ENCODE measurements around the gene TREML4. TPM values are rescaled to one million over a fixed set of nuclear protein-coding genes. Genes with fewer than 3 reads are reported as not detected.

Gene TREML4
- total RNA-seq, 3 donors from 2014 or later (not counting 1 experiment from before 2014, with no cell fraction given): 0.21 to 2.1 (median 0.32) TPM

DNA sequence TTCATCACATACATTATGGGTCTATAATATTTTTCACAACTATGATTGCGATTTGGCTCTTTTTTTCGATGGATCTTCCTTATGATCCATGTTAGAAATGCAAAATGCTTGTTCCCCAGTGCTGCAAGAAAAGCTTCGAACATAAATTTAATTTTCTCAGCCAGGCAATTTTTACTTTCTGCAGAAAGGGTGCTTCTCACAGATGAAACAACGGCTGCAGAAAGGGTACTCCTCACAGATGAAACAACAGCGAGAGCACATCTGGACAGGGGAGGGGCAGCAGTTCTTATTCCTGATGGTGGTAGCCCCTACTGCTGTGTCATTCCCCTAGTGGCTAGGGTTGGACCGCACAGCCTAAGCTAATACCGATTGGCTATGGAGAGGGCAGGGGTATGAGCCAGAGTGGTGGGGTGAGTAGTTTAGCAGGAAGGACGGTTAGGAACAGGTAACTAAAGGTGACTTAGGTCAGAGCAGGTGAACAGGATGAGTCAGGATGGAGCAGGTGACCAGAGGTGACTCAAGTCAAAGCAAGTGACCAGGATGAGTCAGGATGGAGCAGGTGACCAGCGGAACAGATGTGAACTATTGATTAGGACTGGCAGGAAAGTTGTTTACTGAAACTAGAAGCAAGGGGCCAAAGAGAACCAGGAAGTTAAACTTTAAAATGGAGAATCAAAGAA is 13.4 kb upstream of the TREML4 start:
- Histone ChIP-seq H3K27ac (ENCODE audit: low read length) (no peak overlapping the region), H3K9me3 (ENCODE audit: control insufficient read depth, insufficient read depth, low read length) (peaks cover 8% of the 10 kb centered on the region), H3K4me1 (ENCODE audit: control insufficient read depth, insufficient read depth, low read length) (peaks cover 4% of the 10 kb centered on the region), H3K4me3 (ENCODE audit: low read length) (no peak overlapping the region), H3K27me3 (ENCODE audit: control insufficient read depth, insufficient read depth, low read length) (peaks cover 3% of the 10 kb centered on the region), H3K36me3 (ENCODE audit: control insufficient read depth, insufficient read depth, low read length) (no peaks in the 10 kb centered on the region)
- Mint-ChIP-seq H3K4me3 (no peak overlapping the region), H3K36me3 (peaks cover 11% of the 10 kb centered on the region), H3K9me3 (peaks cover 7 to 11% of the 10 kb centered on the region in 2 donors), H3K27me3 (ENCODE audit: low read depth in 2 of 2) (peaks cover 6 to 10% of the 10 kb centered on the region in 2 donors), H3K27ac (no peak overlapping the region), H3K4me1 (no peaks in the 10 kb centered on the region)
- intact Hi-C loops (cut with micrococcal nuclease): no loop called here
- ATAC-seq (no peak), DNase-seq (no peak)
- WGBS (ENCODE audit: insufficient coverage): 95% methylated on average over 9 of the region's 9 CpGs
- TF ChIP-seq CTCF (IDR thresholded peaks at IDR 0.05): no peak

DNA sequence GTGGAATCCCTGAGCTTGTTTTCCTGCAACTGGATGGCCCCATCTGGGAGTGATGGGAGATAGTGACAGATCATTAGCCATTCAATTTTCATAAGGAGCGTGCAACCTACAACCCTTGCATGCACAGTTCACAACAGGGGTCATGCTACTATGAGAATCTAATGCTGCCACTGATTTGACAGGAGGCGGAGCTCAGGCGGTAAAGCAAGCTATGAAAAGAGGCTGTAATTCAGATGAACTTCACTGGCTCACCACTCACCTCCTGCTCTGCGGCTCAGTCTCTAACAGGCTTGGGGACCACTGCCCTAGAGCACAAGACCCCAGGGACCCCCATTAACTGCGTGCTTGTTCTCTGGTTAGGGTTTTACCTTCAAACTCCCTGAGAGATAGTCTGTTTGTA is 12.4 kb upstream of the TREML4 start:
- whole genome bisulfite sequencing (ENCODE audit: insufficient coverage): 94% methylated on average over 5 of the region's 5 CpGs
- intact Hi-C loops (cut with micrococcal nuclease): no loop called here
- Histone ChIP-seq H3K27me3 (ENCODE audit: control insufficient read depth, insufficient read depth, low read length) (peaks cover 3% of the 10 kb centered on the region), H3K9me3 (ENCODE audit: control insufficient read depth, insufficient read depth, low read length) (peaks cover 8% of the 10 kb centered on the region), H3K4me1 (ENCODE audit: control insufficient read depth, insufficient read depth, low read length) (no peaks in the 10 kb centered on the region), H3K36me3 (ENCODE audit: control insufficient read depth, insufficient read depth, low read length) (no peaks in the 10 kb centered on the region), H3K4me3 (ENCODE audit: low read length) (no peak overlapping the region), H3K27ac (ENCODE audit: low read length) (no peak overlapping the region)
- Mint-ChIP-seq H3K36me3 (peaks cover 11% of the 10 kb centered on the region), H3K4me3 (no peak overlapping the region), H3K27me3 (ENCODE audit: low read depth in 2 of 2) (peaks cover 6 to 10% of the 10 kb centered on the region in 2 donors), H3K4me1 (no peaks in the 10 kb centered on the region), H3K27ac (no peak overlapping the region), H3K9me3 (peaks cover 7 to 11% of the 10 kb centered on the region in 2 donors)
- ATAC-seq (no peak), DNase-seq (no peak)
- TF ChIP-seq CTCF (IDR thresholded peaks at IDR 0.05): no peak

- no peak for ATAC-seq
- Mint-ChIP-seq H3K27me3 (ENCODE audit: low read depth in 2 of 2) (peaks cover 3 to 10% of the 10 kb centered on the region in 2 donors), H3K9me3 (peaks cover 7 to 11% of the 10 kb centered on the region in 2 donors), H3K36me3 (peaks cover 11% of the 10 kb centered on the region), H3K4me1 (peaks cover 0 to under 1% of the 10 kb centered on the region in 2 donors), H3K4me3 (no peak overlapping the region), H3K27ac (no peak overlapping the region)
- H3K36me3 ChIP-seq (ENCODE audit: control insufficient read depth, insufficient read depth, low read length): no peaks in the 10 kb centered on the region
- H3K9me3 ChIP-seq (ENCODE audit: control insufficient read depth, insufficient read depth, low read length): peaks cover 8% of the 10 kb centered on the region
- no peak for DNase-seq
- no peak overlapping the region for H3K4me3 ChIP-seq (ENCODE audit: low read length)
- peaks cover 3% of the 10 kb centered on the region for H3K27me3 ChIP-seq (ENCODE audit: control insufficient read depth, insufficient read depth, low read length)
- WGBS (ENCODE audit: insufficient coverage): 86% methylated on average over 5 of the region's 5 CpGs
- no peak for TF ChIP-seq CTCF (IDR thresholded peaks at IDR 0.05)
- intact Hi-C loops (cut with micrococcal nuclease): no loop called here
- no peaks in the 10 kb centered on the region for H3K4me1 ChIP-seq (ENCODE audit: control insufficient read depth, insufficient read depth, low read length)
- H3K27ac ChIP-seq (ENCODE audit: low read length): no peak overlapping the region
These were observed 11.5 kb upstream of the TREML4 start for GRCh38 chr6:41216616-41217015.

GRCh38 chr6:41222045-41222444 is 6.1 kb upstream of the TREML4 start:
- no peak for TF ChIP-seq CTCF (IDR thresholded peaks at IDR 0.05)
- Histone ChIP-seq H3K4me3 (ENCODE audit: low read length) (no peak overlapping the region), H3K36me3 (ENCODE audit: control insufficient read depth, insufficient read depth, low read length) (no peaks in the 10 kb centered on the region), H3K4me1 (ENCODE audit: control insufficient read depth, insufficient read depth, low read length) (no peaks in the 10 kb centered on the region), H3K27ac (ENCODE audit: low read length) (no peak overlapping the region), H3K27me3 (ENCODE audit: control insufficient read depth, insufficient read depth, low read length) (no peaks in the 10 kb centered on the region), H3K9me3 (ENCODE audit: control insufficient read depth, insufficient read depth, low read length) (no peaks in the 10 kb centered on the region)
- peak overlapping the region in 1 of 2 donors; percentile 7 for H3K27ac Mint-ChIP-seq
- peaks cover 0 to 6% of the 10 kb centered on the region in 2 donors for H3K4me1 Mint-ChIP-seq
- intact Hi-C loops (cut with micrococcal nuclease): no loop called here
- H3K27me3 Mint-ChIP-seq (ENCODE audit: low read depth in 2 of 2): peaks cover 4 to 7% of the 10 kb centered on the region in 2 donors
- H3K36me3 Mint-ChIP-seq: no peaks in the 10 kb centered on the region
- DNase-seq (no peak), ATAC-seq (no peak)
- WGBS (ENCODE audit: insufficient coverage): 62% methylated on average over 4 of the region's 4 CpGs
- no peaks in the 10 kb centered on the region for H3K9me3 Mint-ChIP-seq
- H3K4me3 Mint-ChIP-seq: no peak overlapping the region
